Measurements from ENCODE around the gene ZNF423. TPM values are rescaled to one million over a fixed set of nuclear protein-coding genes. Genes with fewer than 3 reads are reported as not detected.
A peak's percentile ranks its signal among the peaks of the same experiment; 100 is the strongest.

Gene ZNF423
- total RNA-seq, 1 experiment from 2014 or later = 0.20 TPM

GRCh38 chr16:49588729-49589384, 267.1 kb downstream of the ZNF423 start:
- Histone ChIP-seq H3K4me1 (no peaks in the 10 kb centered on the region), H3K36me3 (ENCODE audit: control insufficient read depth, insufficient read depth, low read length) (no peaks in the 10 kb centered on the region), H3K9me3 (0 out of 2 replicates have a peak, but pooled peaks cover 5% of the 10 kb centered on the region), H3K4me3 (ENCODE audit: low read depth, low read length) (no peak overlapping the region), H3K27me3 (replicated peaks; ENCODE audit: control insufficient read depth, insufficient read depth, low read length) (no peaks in the 10 kb centered on the region)
- H3K4me1 Mint-ChIP-seq (ENCODE audit: low read depth, unreplicated experiment) = no peaks in the 10 kb centered on the region
- peak in 1 of 2 experiments; percentile 23 for DNase-seq
- no peaks in the 10 kb centered on the region for H3K36me3 Mint-ChIP-seq (ENCODE audit: insufficient read depth, unreplicated experiment)
- BruUV-seq (replicated peaks) = no TSS peak
- no peak overlapping the region for H3K4me3 Mint-ChIP-seq (ENCODE audit: unreplicated experiment)
- ChIA-PET POLR2A (no interaction called here), CTCF (interaction anchor here (0.6 kb wide), 1 partner anchor 264 kb away, joined by 3 read pairs; no protein-coding TSS in a partner anchor)
- peaks cover 30% of the 10 kb centered on the region for H3K27me3 Mint-ChIP-seq (ENCODE audit: insufficient read depth, unreplicated experiment)
- no peak for TF ChIP-seq CTCF (IDR thresholded peaks at IDR 0.05; ENCODE audit: insufficient read depth in 1 of 2, low read depth in 1 of 2, low read length in 1 of 2, severe bottlenecking in 1 of 2, unreplicated experiment in 1 of 2)
- intact Hi-C loops (cut with micrococcal nuclease; ENCODE audit: unreplicated experiment) = no loop called here
- no peaks in the 10 kb centered on the region for H3K9me3 Mint-ChIP-seq (ENCODE audit: unreplicated experiment)
- H3K27ac Mint-ChIP-seq (ENCODE audit: unreplicated experiment) = no peak overlapping the region

GRCh38 chr16:49588026-49588425, 267.9 kb downstream of the ZNF423 start:
- H3K4me3 ChIP-seq (ENCODE audit: low read depth, low read length) = no peak overlapping the region
- H3K4me1 ChIP-seq = no peaks in the 10 kb centered on the region
- no peaks in the 10 kb centered on the region for H3K9me3 Mint-ChIP-seq (ENCODE audit: unreplicated experiment)
- H3K4me3 Mint-ChIP-seq (ENCODE audit: unreplicated experiment) = no peak overlapping the region
- BruUV-seq (replicated peaks) = no TSS peak
- no peak for TF ChIP-seq CTCF (IDR thresholded peaks at IDR 0.05; ENCODE audit: insufficient read depth in 1 of 2, low read depth in 1 of 2, low read length in 1 of 2, severe bottlenecking in 1 of 2, unreplicated experiment in 1 of 2)
- peak in 1 of 2 experiments; percentile 17 for DNase-seq
- H3K27me3 Mint-ChIP-seq (ENCODE audit: insufficient read depth, unreplicated experiment) = peaks cover 27% of the 10 kb centered on the region
- no peaks in the 10 kb centered on the region for H3K27me3 ChIP-seq (replicated peaks; ENCODE audit: control insufficient read depth, insufficient read depth, low read length)
- H3K27ac Mint-ChIP-seq (ENCODE audit: unreplicated experiment) = no peak overlapping the region
- no peaks in the 10 kb centered on the region for H3K36me3 Mint-ChIP-seq (ENCODE audit: insufficient read depth, unreplicated experiment)
- H3K4me1 Mint-ChIP-seq (ENCODE audit: low read depth, unreplicated experiment) = no peaks in the 10 kb centered on the region
- 0 out of 2 replicates have a peak, but pooled peaks cover 5% of the 10 kb centered on the region for H3K9me3 ChIP-seq
- ChIA-PET POLR2A (no interaction called here), CTCF (no interaction called here)
- no peaks in the 10 kb centered on the region for H3K36me3 ChIP-seq (ENCODE audit: control insufficient read depth, insufficient read depth, low read length)
- intact Hi-C loops (cut with micrococcal nuclease; ENCODE audit: unreplicated experiment) = no loop called here

- Mint-ChIP-seq H3K27me3 (ENCODE audit: insufficient read depth, unreplicated experiment) (peaks cover 23% of the 10 kb centered on the region), H3K9me3 (ENCODE audit: unreplicated experiment) (no peaks in the 10 kb centered on the region), H3K4me1 (ENCODE audit: low read depth, unreplicated experiment) (no peaks in the 10 kb centered on the region), H3K36me3 (ENCODE audit: insufficient read depth, unreplicated experiment) (no peaks in the 10 kb centered on the region), H3K27ac (ENCODE audit: unreplicated experiment) (no peak overlapping the region), H3K4me3 (ENCODE audit: unreplicated experiment) (no peak overlapping the region)
- TF ChIP-seq CTCF (IDR thresholded peaks at IDR 0.05; ENCODE audit: insufficient read depth in 1 of 2, low read depth in 1 of 2, low read length in 1 of 2, severe bottlenecking in 1 of 2, unreplicated experiment in 1 of 2) = no peak
- DNase-seq = no peak
- Histone ChIP-seq H3K4me1 (no peaks in the 10 kb centered on the region), H3K27me3 (replicated peaks; ENCODE audit: control insufficient read depth, insufficient read depth, low read length) (no peaks in the 10 kb centered on the region), H3K9me3 (0 out of 2 replicates have a peak, but pooled peaks cover 5% of the 10 kb centered on the region), H3K4me3 (ENCODE audit: low read depth, low read length) (no peak overlapping the region), H3K36me3 (ENCODE audit: control insufficient read depth, insufficient read depth, low read length) (no peaks in the 10 kb centered on the region)
- BruUV-seq (replicated peaks) = no TSS peak
- CTCF ChIA-PET = no interaction called here
- POLR2A ChIA-PET = no interaction called here
- intact Hi-C loops (cut with micrococcal nuclease; ENCODE audit: unreplicated experiment) = no loop called here
Observed at GRCh38 chr16:49587511-49587910, 268.4 kb downstream of the ZNF423 start.
